ENCODE results near the gene ANTXR2.

ANTXR2 gene

DNA sequence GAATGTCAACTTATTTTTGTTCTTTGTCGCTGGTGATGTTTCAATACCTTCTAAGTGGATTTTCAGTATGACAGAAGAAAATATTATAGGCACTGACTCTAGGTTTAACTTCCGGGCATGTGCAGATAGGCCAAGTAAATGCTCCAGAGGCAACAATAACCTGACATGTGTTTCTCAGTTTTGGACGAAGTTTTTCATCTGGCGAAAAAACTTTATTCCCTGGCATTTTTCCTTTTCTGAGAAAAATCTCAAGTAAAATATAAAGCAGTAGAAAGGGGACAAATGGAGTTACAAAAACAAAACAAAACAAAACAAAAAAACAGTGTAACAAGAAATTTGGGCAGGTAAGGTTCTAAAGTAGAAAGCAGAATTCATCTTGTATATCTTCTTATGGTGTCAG lies 173.5 kb downstream of the ANTXR2 start:
- Histone ChIP-seq H2AFZ (ENCODE audit: low read length) (no peak overlapping the region), H3F3A (ENCODE audit: insufficient read depth, low read length) (no peaks in the 10 kb centered on the region), H3K27me3 (ENCODE audit: insufficient read depth, low read length) (no peaks in the 10 kb centered on the region), H3K79me2 (ENCODE audit: insufficient read depth, low read length) (no peaks in the 10 kb centered on the region), H3K9me2 (ENCODE audit: low read depth, low read length) (no peaks in the 10 kb centered on the region), H3K36me3 (ENCODE audit: insufficient read depth, low read length) (no peaks in the 10 kb centered on the region), H3K9ac (ENCODE audit: low read length) (no peak overlapping the region), H3K4me1 (ENCODE audit: insufficient read depth, low read length, severe bottlenecking) (no peaks in the 10 kb centered on the region), H3K4me3 (ENCODE audit: low read depth, low read length, poor library complexity, severe bottlenecking) (no peak overlapping the region), H3K4me2 (ENCODE audit: low read length) (no peak overlapping the region), H3K27ac (ENCODE audit: low read depth, low read length, poor library complexity, severe bottlenecking) (no peak overlapping the region), H4K20me1 (ENCODE audit: insufficient read depth, low read length) (no peaks in the 10 kb centered on the region), H3K9me3 (ENCODE audit: low read length) (no peaks in the 10 kb centered on the region)
- TF ChIP-seq CTCF (IDR thresholded peaks at IDR 0.05; ENCODE audit: low read length), result no peak
- TF ChIP-seq EZH2 (IDR thresholded peaks at IDR 0.05; ENCODE audit: borderline replicate concordance, low read length), result no peak

DNA sequence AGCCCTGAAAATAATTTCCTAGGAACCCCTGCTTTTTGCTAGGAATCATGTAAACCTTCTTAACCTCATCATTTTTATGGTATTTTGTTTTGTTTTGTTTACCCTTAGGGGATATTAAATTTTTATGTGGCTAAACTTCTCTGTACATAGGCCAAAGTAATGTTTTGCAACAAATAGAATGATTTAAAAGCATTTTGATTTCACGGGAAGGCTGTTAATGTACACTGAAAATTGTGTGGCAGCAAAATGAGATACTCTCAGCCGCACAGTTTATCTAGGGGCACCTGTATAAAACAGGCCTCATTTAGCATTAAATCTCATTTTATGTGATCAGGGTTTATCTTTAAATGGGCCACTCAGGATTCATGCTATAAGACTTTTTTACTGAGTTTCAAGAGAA lies 175.0 kb downstream of the ANTXR2 start:
- H3K36me3 ChIP-seq (ENCODE audit: insufficient read depth, low read length), result no peaks in the 10 kb centered on the region
- H3K27ac ChIP-seq (ENCODE audit: low read depth, low read length, poor library complexity, severe bottlenecking), result no peak overlapping the region
- H3F3A ChIP-seq (ENCODE audit: insufficient read depth, low read length), result no peaks in the 10 kb centered on the region
- no peak overlapping the region for H3K4me3 ChIP-seq (ENCODE audit: low read depth, low read length, poor library complexity, severe bottlenecking)
- H3K79me2 ChIP-seq (ENCODE audit: insufficient read depth, low read length), result no peaks in the 10 kb centered on the region
- H2AFZ ChIP-seq (ENCODE audit: low read length), result no peak overlapping the region
- TF ChIP-seq EZH2 (IDR thresholded peaks at IDR 0.05; ENCODE audit: borderline replicate concordance, low read length) (no peak), CTCF (IDR thresholded peaks at IDR 0.05; ENCODE audit: low read length) (no peak)
- no peaks in the 10 kb centered on the region for H3K9me2 ChIP-seq (ENCODE audit: low read depth, low read length)
- H3K9ac ChIP-seq (ENCODE audit: low read length), result no peak overlapping the region
- no peaks in the 10 kb centered on the region for H4K20me1 ChIP-seq (ENCODE audit: insufficient read depth, low read length)
- no peak overlapping the region for H3K4me2 ChIP-seq (ENCODE audit: low read length)
- H3K9me3 ChIP-seq (ENCODE audit: low read length), result no peaks in the 10 kb centered on the region
- no peaks in the 10 kb centered on the region for H3K4me1 ChIP-seq (ENCODE audit: insufficient read depth, low read length, severe bottlenecking)
- no peaks in the 10 kb centered on the region for H3K27me3 ChIP-seq (ENCODE audit: insufficient read depth, low read length)

DNA sequence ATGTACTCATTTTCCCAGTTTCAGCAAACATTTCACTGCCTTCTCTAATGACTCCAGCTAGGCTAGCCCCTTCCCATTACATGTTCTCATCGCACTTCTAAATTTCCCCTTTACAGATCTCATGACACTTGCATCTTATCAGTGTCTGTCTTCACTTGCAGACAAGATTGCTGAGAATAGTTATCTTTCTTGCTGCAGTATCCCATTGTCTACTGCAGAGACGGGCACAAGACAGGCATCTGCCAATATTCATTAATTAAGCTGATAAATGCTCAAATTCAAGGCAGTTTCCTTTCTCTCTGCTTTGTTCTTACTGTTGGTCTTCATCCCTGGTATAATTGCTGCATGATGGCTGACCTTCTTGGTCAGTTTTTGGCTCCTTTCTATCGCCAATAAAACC lies 175.9 kb downstream of the ANTXR2 start:
- Histone ChIP-seq H3K4me2 (ENCODE audit: low read length) (no peak overlapping the region), H3K79me2 (ENCODE audit: insufficient read depth, low read length) (no peaks in the 10 kb centered on the region), H3K36me3 (ENCODE audit: insufficient read depth, low read length) (no peaks in the 10 kb centered on the region), H4K20me1 (ENCODE audit: insufficient read depth, low read length) (no peaks in the 10 kb centered on the region), H3K9me2 (ENCODE audit: low read depth, low read length) (no peaks in the 10 kb centered on the region), H2AFZ (ENCODE audit: low read length) (no peak overlapping the region), H3F3A (ENCODE audit: insufficient read depth, low read length) (no peaks in the 10 kb centered on the region), H3K4me1 (ENCODE audit: insufficient read depth, low read length, severe bottlenecking) (no peaks in the 10 kb centered on the region), H3K9ac (ENCODE audit: low read length) (no peak overlapping the region), H3K4me3 (ENCODE audit: low read depth, low read length, poor library complexity, severe bottlenecking) (no peak overlapping the region), H3K27me3 (ENCODE audit: insufficient read depth, low read length) (no peaks in the 10 kb centered on the region), H3K27ac (ENCODE audit: low read depth, low read length, poor library complexity, severe bottlenecking) (no peak overlapping the region), H3K9me3 (ENCODE audit: low read length) (no peaks in the 10 kb centered on the region)
- TF ChIP-seq EZH2 (IDR thresholded peaks at IDR 0.05; ENCODE audit: borderline replicate concordance, low read length) (no peak), CTCF (IDR thresholded peaks at IDR 0.05; ENCODE audit: low read length) (no peak)
